ENCODE results near the gene EXOC7. TPM values are rescaled to one million over a fixed set of nuclear protein-coding genes. Genes with fewer than 3 reads are reported as not detected.

Gene EXOC7
- total RNA-seq, 1 donor from 2014 or later, result 79.8 TPM

GRCh38 chr17:76051561-76051960, 52.0 kb downstream of the EXOC7 start:
- Histone ChIP-seq H3K27ac (no peak overlapping the region), H3K36me3 (peaks cover 0 to 70% of the 10 kb centered on the region in 2 donors), H3K4me3 (no peak overlapping the region), H3K9me3 (no peaks in the 10 kb centered on the region), H3K4me1 (peaks cover 13% of the 10 kb centered on the region), H3K27me3 (no peaks in the 10 kb centered on the region)
- intact Hi-C loops (cut with DNase I), result no loop called here
- DNase-seq (ENCODE audit: extremely low spot score in 2 of 2), result no peak
- TF ChIP-seq CTCF (IDR thresholded peaks at IDR 0.05) (no peak), POLR2AphosphoS5 (IDR thresholded peaks at IDR 0.05; ENCODE audit: insufficient read depth in 1 of 2, low read depth in 1 of 2) (no peak), POLR2A (IDR thresholded peaks at IDR 0.05) (no peak)

GRCh38 chr17:76050538-76051467, 52.8 kb downstream of the EXOC7 start:
- no peaks in the 10 kb centered on the region for H3K27me3 ChIP-seq
- no peaks in the 10 kb centered on the region for H3K9me3 ChIP-seq
- TF ChIP-seq POLR2AphosphoS5 (IDR thresholded peaks at IDR 0.05; ENCODE audit: insufficient read depth in 1 of 2, low read depth in 1 of 2) (peak in 1 of 2 donors; percentile 37), POLR2A (IDR thresholded peaks at IDR 0.05) (no peak)
- no peak overlapping the region for H3K4me3 ChIP-seq
- no peak for DNase-seq (ENCODE audit: extremely low spot score in 2 of 2)
- H3K27ac ChIP-seq, result no peak overlapping the region
- H3K36me3 ChIP-seq, result peaks cover 0 to 70% of the 10 kb centered on the region in 2 donors
- intact Hi-C loops (cut with DNase I), result no loop called here
- H3K4me1 ChIP-seq, result peaks cover 13% of the 10 kb centered on the region

- H3K9me3 ChIP-seq, result no peaks in the 10 kb centered on the region
- no peak for DNase-seq (ENCODE audit: extremely low spot score in 2 of 2)
- peaks cover 13% of the 10 kb centered on the region for H3K4me1 ChIP-seq
- no peak overlapping the region for H3K4me3 ChIP-seq
- H3K27ac ChIP-seq, result no peak overlapping the region
- intact Hi-C loops (cut with DNase I), result no loop called here
- no peak for TF ChIP-seq CTCF (IDR thresholded peaks at IDR 0.05)
- no peak for TF ChIP-seq POLR2AphosphoS5 (IDR thresholded peaks at IDR 0.05; ENCODE audit: insufficient read depth in 1 of 2, low read depth in 1 of 2)
- TF ChIP-seq POLR2A (IDR thresholded peaks at IDR 0.05), result no peak
- no peaks in the 10 kb centered on the region for H3K27me3 ChIP-seq
- peaks cover 0 to 77% of the 10 kb centered on the region in 2 donors for H3K36me3 ChIP-seq
Measured at GRCh38 chr17:76049836-76050537, 53.6 kb downstream of the EXOC7 start.

- H3K27ac ChIP-seq, result no peak overlapping the region
- intact Hi-C loops (cut with DNase I), result no loop called here
- H3K9me3 ChIP-seq, result no peaks in the 10 kb centered on the region
- peaks cover 0 to 78% of the 10 kb centered on the region in 2 donors for H3K36me3 ChIP-seq
- H3K4me3 ChIP-seq, result no peak overlapping the region
- H3K27me3 ChIP-seq, result no peaks in the 10 kb centered on the region
- no peak for DNase-seq (ENCODE audit: extremely low spot score in 2 of 2)
- H3K4me1 ChIP-seq, result peaks cover 13% of the 10 kb centered on the region
- no peak for TF ChIP-seq CTCF (IDR thresholded peaks at IDR 0.05)
- no peak for TF ChIP-seq POLR2A (IDR thresholded peaks at IDR 0.05)
- no peak for TF ChIP-seq POLR2AphosphoS5 (IDR thresholded peaks at IDR 0.05; ENCODE audit: insufficient read depth in 1 of 2, low read depth in 1 of 2)
Measured at GRCh38 chr17:76049239-76049638, 54.3 kb downstream of the EXOC7 start.

GRCh38 chr17:76048711-76049110, 54.9 kb downstream of the EXOC7 start:
- Histone ChIP-seq H3K36me3 (peaks cover 0 to 78% of the 10 kb centered on the region in 2 donors), H3K27me3 (no peaks in the 10 kb centered on the region), H3K4me3 (no peak overlapping the region), H3K9me3 (no peaks in the 10 kb centered on the region), H3K27ac (no peak overlapping the region), H3K4me1 (peaks cover 13% of the 10 kb centered on the region)
- intact Hi-C loops (cut with DNase I), result no loop called here
- TF ChIP-seq POLR2A (IDR thresholded peaks at IDR 0.05) (no peak), POLR2AphosphoS5 (IDR thresholded peaks at IDR 0.05; ENCODE audit: insufficient read depth in 1 of 2, low read depth in 1 of 2) (no peak), CTCF (IDR thresholded peaks at IDR 0.05) (no peak)
- no peak for DNase-seq (ENCODE audit: extremely low spot score in 2 of 2)

Measured in vagina (tissue), 2 donors.